Measurements from ENCODE around the gene PHC1.

DNA sequence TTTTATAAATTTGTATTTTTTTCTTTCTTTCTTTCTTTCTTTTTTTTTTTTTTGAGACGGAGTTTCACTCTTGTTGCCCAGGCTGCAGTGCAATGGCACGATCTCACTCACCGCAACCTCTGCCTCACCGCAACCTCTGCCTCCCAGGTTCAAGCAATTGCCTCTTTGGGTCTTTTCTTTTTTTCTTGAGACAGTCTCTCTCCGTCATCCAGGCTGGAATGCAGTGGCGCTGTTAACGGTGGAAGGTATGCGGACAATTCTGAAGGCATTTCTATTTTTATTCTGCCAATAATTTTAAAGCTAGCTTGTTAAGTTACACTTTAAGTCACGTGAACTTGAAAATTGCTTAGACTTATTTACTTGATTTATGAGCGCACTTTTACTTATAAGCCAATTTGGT, 8.8 kb upstream of the PHC1 start:
- TF ChIP-seq CTCF (conservative IDR thresholded peaks at IDR 0.05; ENCODE audit: low read length) (no peak), EZH2phosphoT487 (IDR thresholded peaks at IDR 0.05; ENCODE audit: borderline replicate concordance, low read depth, low read length) (no peak)
